K562 (cell line): Measurements from ENCODE around the gene LY6G6C. TPM values are rescaled to one million over a fixed set of nuclear protein-coding genes. Genes with fewer than 3 reads are reported as not detected.

ENCODE experiments used
- KDM4B ChIP-seq, 2 experiments: fragments of 450-650 bp in 1 of 2; sonication (generic) in 1 of 2; IDR thresholded peaks; 2 replicates each; pipeline ENCODE4 v1.6.1; 2016 to 2017; ENCODE audit warnings: borderline replicate concordance in 2 of 2, antibody characterized with exemption in 1 of 2, low read depth in 1 of 2, mild to moderate bottlenecking in 1 of 2
- KLF13 ChIP-seq: fragments of 450-650 bp; IDR thresholded peaks from 2 replicates; pipeline ENCODE4 v1.6.1; 2016; ENCODE audit warnings: missing genetic modification characterization, low read depth, mild to moderate bottlenecking, missing compliant biosample characterization, moderate library complexity, borderline replicate concordance
- NCOA1 ChIP-seq: fragments of 450-650 bp; IDR thresholded peaks from 2 replicates; pipeline ENCODE4 v1.6.1; 2016; ENCODE audit warnings: low read depth
- PRPF4 ChIP-seq: fragments of 200-400 bp; formaldehyde crosslinking; IDR thresholded peaks from one replicate; pipeline ENCODE4 v1.6.1; 2017; ENCODE audit warnings: low read length, low read depth, mild to moderate bottlenecking; ENCODE audit not compliant: insufficient read depth, poor library complexity, severe bottlenecking
- SLC30A9 ChIP-seq: fragments of 250-450 bp; sonication (Bioruptor Pico); IDR thresholded peaks from 2 replicates; pipeline ENCODE4 v1.8.0; 2022; ENCODE audit warnings: mild to moderate bottlenecking, moderate library complexity
- ZFP36 ChIP-seq: fragments of 150-350 bp; IDR thresholded peaks from 2 replicates; pipeline ENCODE4 v1.6.1; 2018; ENCODE audit warnings: low read length, low read depth; ENCODE audit not compliant: partially characterized antibody
- ZNF174 ChIP-seq: fragments of 250-450 bp; sonication (Bioruptor Pico); IDR thresholded peaks from 2 replicates; pipeline ENCODE4 v1.4.0; 2020; ENCODE audit warnings: mild to moderate bottlenecking
- ZNF282 ChIP-seq: sonication (generic); formaldehyde crosslinking; IDR thresholded peaks from 2 replicates; pipeline ENCODE4 v1.8.1; 2023; ENCODE audit warnings: missing genetic modification reagents
- ZNF444 ChIP-seq: fragments of 250-450 bp; sonication (Bioruptor Pico); IDR thresholded peaks from 2 replicates; pipeline ENCODE4 v1.4.0; 2020; ENCODE audit warnings: mild to moderate bottlenecking, moderate library complexity
- polyA plus RNA-seq, 8 experiments: library from polyadenylated mRNA; depleted of rRNA in 4 of 8; stranded (reverse) in 5 of 8; unstranded in 3 of 8; fragments of >200 nt; fragmentation: Nextera tagmentation in 2 of 8; fragmentation: Illumina TruSeq in 1 of 8; extraction: Ambion mirVana in 2 of 8; extraction: Trizol in 1 of 8; gene quantifications; 2 replicates each; pipeline versions ENCODE4 v1.2.1 to v1.2.3, GENCODE V29; 2011 to 2014; ENCODE audit warnings: inconsistent platforms in 1 of 8, missing spikeins in 1 of 8
- total RNA-seq, 7 experiments: library from RNA; depleted of rRNA in 6 of 7; stranded (reverse); fragments of >200 nt in 6 of 7; fragmentation: Illumina TruSeq in 2 of 7; extraction: Trizol in 2 of 7; gene quantifications; 2 replicates each; pipeline versions ENCODE4 v1.2.1 to v1.2.3, GENCODE V29; 2011 to 2021; ENCODE audit warnings: low replicate concordance in 1 of 7
- TF ChIP-seq, protein P1 (sequence below): fragments of 450-650 bp; IDR thresholded peaks from 2 replicates; pipeline ENCODE4 v1.6.1; 2017; ENCODE audit warnings: antibody characterized with exemption, mild to moderate bottlenecking
- TF ChIP-seq, protein P2 (sequence below), 2 experiments: IDR thresholded peaks; 2 replicates each; pipeline ENCODE4 v1.6.1; 2011; ENCODE audit warnings: borderline replicate concordance in 1 of 2, control low read depth in 1 of 2, low read depth in 1 of 2, low read length in 1 of 2, mild to moderate bottlenecking in 1 of 2, mixed read lengths in 1 of 2, moderate library complexity in 1 of 2; ENCODE audit not compliant: insufficient read depth in 1 of 2, insufficient read length in 1 of 2, poor library complexity in 1 of 2, severe bottlenecking in 1 of 2; ENCODE audit errors: extremely low read depth in 1 of 2
- TF ChIP-seq, protein P3 (sequence below): fragments of 450-650 bp; IDR thresholded peaks from 2 replicates; pipeline ENCODE4 v1.6.1; 2016; ENCODE audit warnings: low read depth

LY6G6C gene
- total and polyA plus RNA-seq, 9 of the 15 experiments (the other 6 are each of a cell fraction or from before 2014, with no cell fraction given): 0.06 to 0.20 TPM; not detected in 7

DNA sequence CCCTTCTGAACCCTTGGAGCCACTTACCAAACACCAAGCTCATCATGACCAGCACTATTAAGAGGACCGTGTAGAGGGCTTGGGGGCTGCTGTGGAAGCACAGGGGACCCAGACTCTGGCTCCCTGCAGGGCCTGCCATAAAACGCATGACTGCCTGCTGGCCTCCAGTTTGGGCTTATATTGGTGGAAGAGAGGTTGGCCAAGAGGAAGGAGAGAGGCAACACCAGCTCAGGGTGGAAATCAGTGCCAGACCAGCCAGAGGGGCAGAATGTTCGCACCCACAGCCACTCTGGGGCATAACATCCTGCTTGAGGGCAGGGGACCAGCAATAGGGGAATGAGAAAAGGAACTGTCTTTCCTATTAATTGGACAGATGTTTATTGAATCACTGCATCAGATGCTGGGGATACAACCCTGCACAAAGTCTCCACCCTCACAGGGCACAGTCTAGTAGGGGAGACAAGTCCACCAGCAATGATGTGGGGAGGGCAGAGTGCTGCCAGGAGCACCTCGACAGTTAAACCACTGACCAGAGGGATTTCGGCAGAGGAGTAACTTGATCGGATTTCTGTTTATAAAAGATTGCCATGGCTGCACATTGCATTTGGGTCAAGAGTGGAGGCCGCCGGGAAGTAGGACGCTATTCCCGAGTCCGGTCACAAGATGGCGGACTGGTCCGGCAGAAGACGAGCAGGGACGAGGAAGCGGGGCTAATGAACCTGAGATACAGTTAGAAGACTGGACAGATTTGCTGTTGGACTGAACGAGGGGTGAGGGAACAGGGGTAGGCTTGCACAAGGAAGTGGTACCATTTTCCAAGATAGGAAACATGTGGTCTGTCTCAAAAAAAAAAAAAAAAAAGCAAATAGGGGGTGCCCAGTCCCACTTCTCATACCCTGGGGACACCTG lies 41.1 kb downstream of the LY6G6C start, which contains the start of gene LY6G5C (continued):
- TF ChIP-seq, protein P1, sequence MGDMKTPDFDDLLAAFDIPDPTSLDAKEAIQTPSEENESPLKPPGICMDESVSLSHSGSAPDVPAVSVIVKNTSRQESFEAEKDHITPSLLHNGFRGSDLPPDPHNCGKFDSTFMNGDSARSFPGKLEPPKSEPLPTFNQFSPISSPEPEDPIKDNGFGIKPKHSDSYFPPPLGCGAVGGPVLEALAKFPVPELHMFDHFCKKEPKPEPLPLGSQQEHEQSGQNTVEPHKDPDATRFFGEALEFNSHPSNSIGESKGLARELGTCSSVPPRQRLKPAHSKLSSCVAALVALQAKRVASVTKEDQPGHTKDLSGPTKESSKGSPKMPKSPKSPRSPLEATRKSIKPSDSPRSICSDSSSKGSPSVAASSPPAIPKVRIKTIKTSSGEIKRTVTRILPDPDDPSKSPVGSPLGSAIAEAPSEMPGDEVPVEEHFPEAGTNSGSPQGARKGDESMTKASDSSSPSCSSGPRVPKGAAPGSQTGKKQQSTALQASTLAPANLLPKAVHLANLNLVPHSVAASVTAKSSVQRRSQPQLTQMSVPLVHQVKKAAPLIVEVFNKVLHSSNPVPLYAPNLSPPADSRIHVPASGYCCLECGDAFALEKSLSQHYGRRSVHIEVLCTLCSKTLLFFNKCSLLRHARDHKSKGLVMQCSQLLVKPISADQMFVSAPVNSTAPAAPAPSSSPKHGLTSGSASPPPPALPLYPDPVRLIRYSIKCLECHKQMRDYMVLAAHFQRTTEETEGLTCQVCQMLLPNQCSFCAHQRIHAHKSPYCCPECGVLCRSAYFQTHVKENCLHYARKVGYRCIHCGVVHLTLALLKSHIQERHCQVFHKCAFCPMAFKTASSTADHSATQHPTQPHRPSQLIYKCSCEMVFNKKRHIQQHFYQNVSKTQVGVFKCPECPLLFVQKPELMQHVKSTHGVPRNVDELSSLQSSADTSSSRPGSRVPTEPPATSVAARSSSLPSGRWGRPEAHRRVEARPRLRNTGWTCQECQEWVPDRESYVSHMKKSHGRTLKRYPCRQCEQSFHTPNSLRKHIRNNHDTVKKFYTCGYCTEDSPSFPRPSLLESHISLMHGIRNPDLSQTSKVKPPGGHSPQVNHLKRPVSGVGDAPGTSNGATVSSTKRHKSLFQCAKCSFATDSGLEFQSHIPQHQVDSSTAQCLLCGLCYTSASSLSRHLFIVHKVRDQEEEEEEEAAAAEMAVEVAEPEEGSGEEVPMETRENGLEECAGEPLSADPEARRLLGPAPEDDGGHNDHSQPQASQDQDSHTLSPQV: no peak
- no peak for TF ChIP-seq ZNF174
- no peak for TF ChIP-seq ZNF444 (CRISPR knock-in tag)
- no peak for TF ChIP-seq PRPF4
- no peak; the same call in 1 of the 2 replicates for TF ChIP-seq ZNF282 (CRISPR knock-in tag)
- TF ChIP-seq SLC30A9 (CRISPR knock-in tag): no peak
- TF ChIP-seq, protein P2, sequence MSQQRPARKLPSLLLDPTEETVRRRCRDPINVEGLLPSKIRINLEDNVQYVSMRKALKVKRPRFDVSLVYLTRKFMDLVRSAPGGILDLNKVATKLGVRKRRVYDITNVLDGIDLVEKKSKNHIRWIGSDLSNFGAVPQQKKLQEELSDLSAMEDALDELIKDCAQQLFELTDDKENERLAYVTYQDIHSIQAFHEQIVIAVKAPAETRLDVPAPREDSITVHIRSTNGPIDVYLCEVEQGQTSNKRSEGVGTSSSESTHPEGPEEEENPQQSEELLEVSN (IDR thresholded peaks at IDR 0.05; ENCODE audit: borderline replicate concordance in 1 of 2, extremely low read depth in 1 of 2, insufficient read depth in 1 of 2, insufficient read length in 1 of 2, low read depth in 1 of 2, low read length in 1 of 2, poor library complexity in 1 of 2, severe bottlenecking in 1 of 2): no peak
- TF ChIP-seq NCOA1: no peak
- no peak for TF ChIP-seq ZFP36
- 0 out of 4 replicates have a peak, but pooled peaks of 1 of the 2 experiments have one; percentile 12 for TF ChIP-seq KDM4B (IDR thresholded peaks at IDR 0.05; ENCODE audit: borderline replicate concordance in 2 of 2, low read depth in 1 of 2)
- TF ChIP-seq, protein P3, sequence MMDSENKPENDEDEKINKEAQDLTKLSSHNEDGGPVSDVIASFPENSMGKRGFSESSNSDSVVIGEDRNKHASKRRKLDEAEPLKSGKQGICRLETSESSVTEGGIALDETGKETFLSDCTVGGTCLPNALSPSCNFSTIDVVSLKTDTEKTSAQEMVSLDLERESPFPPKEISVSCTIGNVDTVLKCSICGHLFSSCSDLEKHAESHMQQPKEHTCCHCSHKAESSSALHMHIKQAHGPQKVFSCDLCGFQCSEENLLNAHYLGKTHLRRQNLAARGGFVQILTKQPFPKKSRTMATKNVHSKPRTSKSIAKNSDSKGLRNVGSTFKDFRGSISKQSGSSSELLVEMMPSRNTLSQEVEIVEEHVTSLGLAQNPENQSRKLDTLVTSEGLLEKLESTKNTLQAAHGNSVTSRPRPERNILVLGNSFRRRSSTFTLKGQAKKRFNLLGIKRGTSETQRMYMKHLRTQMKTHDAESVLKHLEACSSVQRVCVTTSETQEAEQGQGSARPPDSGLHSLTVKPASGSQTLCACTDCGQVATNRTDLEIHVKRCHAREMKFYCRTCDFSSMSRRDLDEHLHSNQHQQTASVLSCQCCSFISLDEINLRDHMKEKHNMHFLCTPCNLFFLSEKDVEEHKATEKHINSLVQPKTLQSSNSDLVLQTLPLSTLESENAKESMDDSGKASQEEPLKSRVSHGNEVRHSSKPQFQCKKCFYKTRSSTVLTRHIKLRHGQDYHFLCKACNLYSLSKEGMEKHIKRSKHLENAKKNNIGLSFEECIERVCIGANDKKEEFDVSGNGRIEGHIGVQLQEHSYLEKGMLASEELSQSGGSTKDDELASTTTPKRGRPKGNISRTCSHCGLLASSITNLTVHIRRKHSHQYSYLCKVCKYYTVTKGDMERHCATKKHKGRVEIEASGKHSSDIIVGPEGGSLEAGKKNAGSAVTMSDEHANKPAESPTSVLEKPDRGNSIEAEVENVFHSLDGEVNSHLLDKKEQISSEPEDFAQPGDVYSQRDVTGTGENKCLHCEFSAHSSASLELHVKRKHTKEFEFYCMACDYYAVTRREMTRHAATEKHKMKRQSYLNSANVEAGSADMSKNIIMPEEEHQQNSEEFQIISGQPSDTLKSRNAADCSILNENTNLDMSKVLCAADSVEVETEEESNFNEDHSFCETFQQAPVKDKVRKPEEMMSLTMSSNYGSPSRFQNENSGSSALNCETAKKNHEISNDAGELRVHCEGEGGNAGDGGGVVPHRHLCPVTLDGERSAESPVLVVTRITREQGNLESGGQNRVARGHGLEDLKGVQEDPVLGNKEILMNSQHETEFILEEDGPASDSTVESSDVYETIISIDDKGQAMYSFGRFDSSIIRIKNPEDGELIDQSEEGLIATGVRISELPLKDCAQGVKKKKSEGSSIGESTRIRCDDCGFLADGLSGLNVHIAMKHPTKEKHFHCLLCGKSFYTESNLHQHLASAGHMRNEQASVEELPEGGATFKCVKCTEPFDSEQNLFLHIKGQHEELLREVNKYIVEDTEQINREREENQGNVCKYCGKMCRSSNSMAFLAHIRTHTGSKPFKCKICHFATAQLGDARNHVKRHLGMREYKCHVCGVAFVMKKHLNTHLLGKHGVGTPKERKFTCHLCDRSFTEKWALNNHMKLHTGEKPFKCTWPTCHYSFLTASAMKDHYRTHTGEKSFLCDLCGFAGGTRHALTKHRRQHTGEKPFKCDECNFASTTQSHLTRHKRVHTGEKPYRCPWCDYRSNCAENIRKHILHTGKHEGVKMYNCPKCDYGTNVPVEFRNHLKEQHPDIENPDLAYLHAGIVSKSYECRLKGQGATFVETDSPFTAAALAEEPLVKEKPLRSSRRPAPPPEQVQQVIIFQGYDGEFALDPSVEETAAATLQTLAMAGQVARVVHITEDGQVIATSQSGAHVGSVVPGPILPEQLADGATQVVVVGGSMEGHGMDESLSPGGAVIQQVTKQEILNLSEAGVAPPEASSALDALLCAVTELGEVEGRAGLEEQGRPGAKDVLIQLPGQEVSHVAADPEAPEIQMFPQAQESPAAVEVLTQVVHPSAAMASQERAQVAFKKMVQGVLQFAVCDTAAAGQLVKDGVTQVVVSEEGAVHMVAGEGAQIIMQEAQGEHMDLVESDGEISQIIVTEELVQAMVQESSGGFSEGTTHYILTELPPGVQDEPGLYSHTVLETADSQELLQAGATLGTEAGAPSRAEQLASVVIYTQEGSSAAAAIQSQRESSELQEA: no peak
- no peak for TF ChIP-seq KLF13 (tag)
